CD14-positive monocyte (primary cell): ENCODE measurements around the gene ETV2. TPM values are rescaled to one million over a fixed set of nuclear protein-coding genes. Genes with fewer than 3 reads are reported as not detected.

Experiments used
- DNase-seq, 3 donors: peaks; one replicate each; pipeline ENCODE4 v3.0.0-alpha.2; 2011 to 2022
- H2AFZ ChIP-seq: 2 replicates; pipeline ENCODE4 v1.6.0; 2012; ENCODE audit warnings: mild to moderate bottlenecking, low read depth, low read length, inconsistent platforms; ENCODE audit not compliant: insufficient read depth, poor library complexity, severe bottlenecking
- H3K27ac ChIP-seq, 2 donors: 1 replicate in 1 of 2; 2 replicates in 1 of 2; pipeline ENCODE4 v1.5.1; 2012 to 2013; ENCODE audit warnings: low read length in 2 of 2, control low read depth in 1 of 2, inconsistent platforms in 1 of 2, low read depth in 1 of 2, mild to moderate bottlenecking in 1 of 2
- H3K27me3 ChIP-seq, 2 donors: one replicate each; pipeline versions ENCODE4 v1.6.0 to v1.6.1; 2011 to 2013; ENCODE audit warnings: low read length in 2 of 2; ENCODE audit not compliant: control insufficient read depth in 2 of 2, insufficient read depth in 2 of 2
- H3K36me3 ChIP-seq, 2 donors: replicated peaks in 1 of 2; 1 replicate in 1 of 2; 2 replicates in 1 of 2; pipeline versions ENCODE4 v1.5.1 to v1.6.1; 2012 to 2013; ENCODE audit warnings: low read length in 2 of 2, control low read depth in 1 of 2, inconsistent platforms in 1 of 2, mild to moderate bottlenecking in 1 of 2; ENCODE audit not compliant: insufficient read depth in 2 of 2, control insufficient read depth in 1 of 2
- H3K4me1 ChIP-seq, 2 donors: 1 replicate in 1 of 2; 2 replicates in 1 of 2; pipeline versions ENCODE4 v1.5.1 to v1.6.1; 2012 to 2013; ENCODE audit warnings: low read length in 2 of 2, control low read depth in 1 of 2, inconsistent platforms in 1 of 2, mild to moderate bottlenecking in 1 of 2, moderate library complexity in 1 of 2; ENCODE audit not compliant: insufficient read depth in 2 of 2, control insufficient read depth in 1 of 2
- H3K4me2 ChIP-seq: replicated peaks from 2 replicates; pipeline ENCODE3; 2012; ENCODE audit warnings: low read length, moderate library complexity, mild to moderate bottlenecking; ENCODE audit not compliant: poor library complexity, severe bottlenecking; ENCODE audit errors: extremely low read depth
- H3K4me3 ChIP-seq, 3 experiments: fragments of 200-600 bp in 1 of 3; sonication (generic) in 1 of 3; replicated peaks in 1 of 3; 1 replicate in 2 of 3; 2 replicates in 1 of 3; pipeline ENCODE4 v1.5.1; 2011 to 2013; ENCODE audit warnings: low read length in 3 of 3, mild to moderate bottlenecking in 3 of 3, control low read depth in 2 of 3, low read depth in 2 of 3, inconsistent platforms in 1 of 3, moderate library complexity in 1 of 3
- H3K79me2 ChIP-seq: 2 replicates; pipeline ENCODE4 v1.6.0; 2012; ENCODE audit warnings: mild to moderate bottlenecking, control low read depth, inconsistent platforms, low read length, moderate library complexity; ENCODE audit not compliant: insufficient read depth
- H3K9ac ChIP-seq: 2 replicates; pipeline ENCODE4 v1.6.0; 2017; ENCODE audit warnings: low read length, mild to moderate bottlenecking; ENCODE audit not compliant: insufficient read depth, poor library complexity, severe bottlenecking
- H3K9me3 ChIP-seq, 2 donors: replicated peaks in 1 of 2; 1 replicate in 1 of 2; 2 replicates in 1 of 2; pipeline versions ENCODE4 v1.5.1 to v1.6.1; 2012 to 2013; ENCODE audit warnings: low read length in 2 of 2, control low read depth in 1 of 2; ENCODE audit not compliant: control insufficient read depth in 1 of 2, insufficient read depth in 1 of 2
- H4K20me1 ChIP-seq: 2 replicates; pipeline ENCODE4 v1.6.0; 2012; ENCODE audit warnings: mild to moderate bottlenecking, low read length, control low read depth, moderate library complexity; ENCODE audit not compliant: insufficient read depth
- H3K27ac Mint-ChIP-seq, 7 donors: one replicate each; pipeline ENCODE4 v1.8.0; 2020; ENCODE audit warnings: mild to moderate bottlenecking in 7 of 7, mixed read lengths in 7 of 7, moderate library complexity in 6 of 7, inconsistent platforms in 2 of 7
- H3K27me3 Mint-ChIP-seq, 3 donors: one replicate each; pipeline ENCODE4 v1.8.0; 2021 to 2022; ENCODE audit warnings: low read depth in 3 of 3, mild to moderate bottlenecking in 3 of 3, mixed read lengths in 3 of 3, moderate library complexity in 3 of 3, inconsistent platforms in 1 of 3
- H3K36me3 Mint-ChIP-seq, 2 donors: one replicate each; pipeline ENCODE4 v1.8.0; 2020; ENCODE audit warnings: mixed read lengths in 2 of 2, inconsistent platforms in 1 of 2, mild to moderate bottlenecking in 1 of 2
- H3K4me1 Mint-ChIP-seq: one replicate; pipeline ENCODE4 v1.8.0; 2020; ENCODE audit warnings: mild to moderate bottlenecking, mixed read lengths
- H3K4me3 Mint-ChIP-seq, 2 donors: one replicate each; pipeline ENCODE4 v1.8.0; 2020; ENCODE audit warnings: mild to moderate bottlenecking in 2 of 2, mixed read lengths in 2 of 2, moderate library complexity in 1 of 2
- H3K9me3 Mint-ChIP-seq, 7 donors: one replicate each; pipeline ENCODE4 v1.8.0; 2020 to 2022; ENCODE audit warnings: mixed read lengths in 7 of 7, mild to moderate bottlenecking in 6 of 7, moderate library complexity in 6 of 7, inconsistent platforms in 2 of 7
- WGBS: methylation state at CpG from one replicate; pipeline ENCODE4 v1.1.5; 2013; ENCODE audit warnings: missing lambda C conversion rate; ENCODE audit not compliant: insufficient coverage; 5-methylcytosine and 5-hydroxymethylcytosine counted together
- intact Hi-C, 2 donors: fragments of 100-400 bp; cut with micrococcal nuclease; formaldehyde crosslinking; loops; one replicate each; pipeline versions ENCODE4 v1.15.0 to v1.15.1; 2023
- polyA plus RNA-seq, 3 donors: library from polyadenylated mRNA; depleted of rRNA in 1 of 3; unstranded in 2 of 3; stranded (reverse) in 1 of 3; fragments of 300-500 nt in 2 of 3; fragments of >200 nt in 1 of 3; fragmentation: Illumina TruSeq in 2 of 3; gene quantifications; 1 replicate in 2 of 3; 2 replicates in 1 of 3; pipeline ENCODE4 v1.2.3, GENCODE V29; 2012 to 2021
- TF ChIP-seq, protein P1 (sequence below): fragments of 200-600 bp; IDR thresholded peaks from one replicate; pipeline ENCODE4 v1.8.0; 2022; ENCODE audit warnings: antibody characterized with exemption, mild to moderate bottlenecking

ETV2 gene
- polyA plus RNA-seq, 3 donors: 0.17 to 0.93 (median 0.82) TPM

DNA sequence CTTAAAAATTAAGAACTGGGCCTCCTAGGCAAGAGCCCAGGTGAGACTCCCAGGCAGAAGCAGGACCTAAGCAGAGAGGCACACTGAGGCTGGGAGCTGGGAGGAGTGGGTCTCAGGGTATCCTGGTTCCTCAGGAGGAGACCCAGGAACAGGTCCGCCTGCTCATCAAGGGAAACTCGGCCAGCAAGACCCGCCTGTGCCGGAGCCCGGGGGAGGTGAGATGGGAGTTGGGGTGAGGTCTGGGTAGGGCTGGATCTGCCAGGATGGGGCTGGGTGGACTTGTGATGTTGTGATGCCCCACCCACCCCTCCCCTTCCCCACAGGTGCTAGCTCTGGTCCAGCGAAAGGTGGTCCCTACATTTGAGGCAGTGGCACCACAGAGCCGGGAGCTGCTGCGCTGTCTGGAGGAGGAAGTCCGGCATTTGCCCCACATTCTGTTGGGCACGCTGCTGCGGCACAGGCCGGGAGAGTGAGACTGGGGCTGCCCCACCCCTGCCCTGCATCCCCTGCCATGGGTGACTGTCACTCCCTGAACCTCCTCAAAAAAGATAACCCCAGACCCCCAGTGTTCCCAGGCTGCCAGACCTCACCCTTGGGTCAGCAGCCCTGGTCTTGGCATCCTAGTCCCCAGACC is 22.1 kb upstream of the ETV2 start:
- no peaks in the 10 kb centered on the region for H3K4me1 Mint-ChIP-seq
- peaks cover 18 to 34% of the 10 kb centered on the region in 2 donors for H3K36me3 Mint-ChIP-seq
- Histone ChIP-seq H3K9ac (no peak overlapping the region), H3K4me1 (no peaks in the 10 kb centered on the region), H3K4me3 (no peak overlapping the region), H2AFZ (no peak overlapping the region), H4K20me1 (no peaks in the 10 kb centered on the region), H3K27me3 (no peaks in the 10 kb centered on the region), H3K36me3 (peaks cover 8 to 20% of the 10 kb centered on the region in 2 donors), H3K27ac (no peak overlapping the region), H3K9me3 (no peaks in the 10 kb centered on the region), H3K4me2 (no peak overlapping the region), H3K79me2 (no peaks in the 10 kb centered on the region)
- no peak overlapping the region for H3K4me3 Mint-ChIP-seq
- peaks cover 0 to 1% (median 0%) of the 10 kb centered on the region in 7 donors for H3K9me3 Mint-ChIP-seq
- intact Hi-C loops: no loop called here
- 97% methylated on average over 8 of the region's 12 CpGs for WGBS
- no peak for DNase-seq
- peaks cover 0 to 3% (median 1%) of the 10 kb centered on the region in 3 donors for H3K27me3 Mint-ChIP-seq
- TF ChIP-seq, protein P1, sequence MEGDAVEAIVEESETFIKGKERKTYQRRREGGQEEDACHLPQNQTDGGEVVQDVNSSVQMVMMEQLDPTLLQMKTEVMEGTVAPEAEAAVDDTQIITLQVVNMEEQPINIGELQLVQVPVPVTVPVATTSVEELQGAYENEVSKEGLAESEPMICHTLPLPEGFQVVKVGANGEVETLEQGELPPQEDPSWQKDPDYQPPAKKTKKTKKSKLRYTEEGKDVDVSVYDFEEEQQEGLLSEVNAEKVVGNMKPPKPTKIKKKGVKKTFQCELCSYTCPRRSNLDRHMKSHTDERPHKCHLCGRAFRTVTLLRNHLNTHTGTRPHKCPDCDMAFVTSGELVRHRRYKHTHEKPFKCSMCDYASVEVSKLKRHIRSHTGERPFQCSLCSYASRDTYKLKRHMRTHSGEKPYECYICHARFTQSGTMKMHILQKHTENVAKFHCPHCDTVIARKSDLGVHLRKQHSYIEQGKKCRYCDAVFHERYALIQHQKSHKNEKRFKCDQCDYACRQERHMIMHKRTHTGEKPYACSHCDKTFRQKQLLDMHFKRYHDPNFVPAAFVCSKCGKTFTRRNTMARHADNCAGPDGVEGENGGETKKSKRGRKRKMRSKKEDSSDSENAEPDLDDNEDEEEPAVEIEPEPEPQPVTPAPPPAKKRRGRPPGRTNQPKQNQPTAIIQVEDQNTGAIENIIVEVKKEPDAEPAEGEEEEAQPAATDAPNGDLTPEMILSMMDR: no peak
- H3K27ac Mint-ChIP-seq: peak overlapping the region in 1 of 7 donors; percentile 50

DNA sequence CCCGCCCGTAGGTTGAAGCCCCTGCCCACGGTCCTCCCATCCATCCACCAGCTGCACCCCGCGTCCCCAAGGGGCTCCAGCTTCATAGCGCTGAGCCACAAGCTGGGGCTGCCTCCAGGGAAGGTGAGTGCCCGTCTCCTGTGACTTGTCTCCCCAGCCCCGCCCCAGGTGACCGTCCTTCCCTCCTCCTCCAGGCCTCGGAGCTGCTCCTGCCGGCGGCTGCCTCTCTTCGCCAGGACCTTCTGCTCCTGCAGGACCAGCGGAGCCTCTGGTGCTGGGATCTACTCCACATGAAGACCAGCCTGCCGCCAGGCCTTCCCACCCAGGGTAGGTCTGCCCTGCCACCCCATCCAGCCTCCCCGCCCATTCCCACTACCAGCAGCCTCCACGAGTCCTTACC is 21.5 kb upstream of the ETV2 start:
- Histone ChIP-seq H3K27ac (no peak overlapping the region), H3K79me2 (no peaks in the 10 kb centered on the region), H3K9ac (no peak overlapping the region), H3K36me3 (peaks cover 8 to 20% of the 10 kb centered on the region in 2 donors), H2AFZ (no peak overlapping the region), H3K4me2 (no peak overlapping the region), H3K9me3 (no peaks in the 10 kb centered on the region), H4K20me1 (no peaks in the 10 kb centered on the region), H3K4me1 (no peaks in the 10 kb centered on the region), H3K27me3 (no peaks in the 10 kb centered on the region), H3K4me3 (no peak overlapping the region)
- no peak for DNase-seq
- Mint-ChIP-seq H3K4me1 (no peaks in the 10 kb centered on the region), H3K4me3 (no peak overlapping the region), H3K9me3 (peaks cover 0 to 1% (median 0%) of the 10 kb centered on the region in 7 donors), H3K27ac (peak overlapping the region in 1 of 7 donors; percentile 37), H3K27me3 (peaks cover 0 to 3% (median 1%) of the 10 kb centered on the region in 3 donors), H3K36me3 (peaks cover 15 to 32% of the 10 kb centered on the region in 2 donors)
- 97% methylated on average over 6 of the region's 17 CpGs for WGBS
- TF ChIP-seq, protein P1: no peak
- intact Hi-C loops: no loop called here
